ENCODE data around the gene DLK1.

- TF ChIP-seq, protein P1, sequence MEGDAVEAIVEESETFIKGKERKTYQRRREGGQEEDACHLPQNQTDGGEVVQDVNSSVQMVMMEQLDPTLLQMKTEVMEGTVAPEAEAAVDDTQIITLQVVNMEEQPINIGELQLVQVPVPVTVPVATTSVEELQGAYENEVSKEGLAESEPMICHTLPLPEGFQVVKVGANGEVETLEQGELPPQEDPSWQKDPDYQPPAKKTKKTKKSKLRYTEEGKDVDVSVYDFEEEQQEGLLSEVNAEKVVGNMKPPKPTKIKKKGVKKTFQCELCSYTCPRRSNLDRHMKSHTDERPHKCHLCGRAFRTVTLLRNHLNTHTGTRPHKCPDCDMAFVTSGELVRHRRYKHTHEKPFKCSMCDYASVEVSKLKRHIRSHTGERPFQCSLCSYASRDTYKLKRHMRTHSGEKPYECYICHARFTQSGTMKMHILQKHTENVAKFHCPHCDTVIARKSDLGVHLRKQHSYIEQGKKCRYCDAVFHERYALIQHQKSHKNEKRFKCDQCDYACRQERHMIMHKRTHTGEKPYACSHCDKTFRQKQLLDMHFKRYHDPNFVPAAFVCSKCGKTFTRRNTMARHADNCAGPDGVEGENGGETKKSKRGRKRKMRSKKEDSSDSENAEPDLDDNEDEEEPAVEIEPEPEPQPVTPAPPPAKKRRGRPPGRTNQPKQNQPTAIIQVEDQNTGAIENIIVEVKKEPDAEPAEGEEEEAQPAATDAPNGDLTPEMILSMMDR (conservative IDR thresholded peaks at IDR 0.05 in 1 of 2, IDR thresholded peaks at IDR 0.05 in 1 of 2; ENCODE audit: extremely low read depth in 1 of 2, insufficient read depth in 1 of 2, low read depth in 1 of 2, low read length in 2 of 2), result no peak
- no peak for TF ChIP-seq EZH2 (IDR thresholded peaks at IDR 0.05; ENCODE audit: borderline replicate concordance, low read length)
These were observed 14.2 kb downstream of the DLK1 start for GRCh38 chr14:100740929-100741328.
